ENCODE results near the gene N4BP2. TPM values are rescaled to one million over a fixed set of nuclear protein-coding genes. Genes with fewer than 3 reads are reported as not detected.
A peak's percentile ranks its signal among the peaks of the same experiment; 100 is the strongest.
"Not testable (repeated sequence)": the region's sequence is repeated elsewhere in the genome, so short reads cannot be mapped to it uniquely, and the experiment has no call there.

The N4BP2 gene
- total RNA-seq = 1 to 10 TPM; 7.0 to 7.2 TPM
- polyA plus RNA-seq = 1 to 10 TPM; 1.8 to 2.2 TPM
- long read RNA-seq, donor 1, partial matches to known transcripts = 7 of 20 reads
- long read RNA-seq, donor 1, other reads (novel, unspliced or antisense) = 13 of 20 reads
- long read RNA-seq, donor 2, partial matches to known transcripts = 1 of 2 reads
- long read RNA-seq, donor 2, other reads (novel, unspliced or antisense) = 1 of 2 reads

GRCh38 chr4:40056716-40057585, at the start of gene N4BP2:
Gene N4BP2 (plus strand): TSS chr4:40056850. CDS start chr4:40097341, 40,491 bp downstream.
- intact Hi-C loops (cut with DNase I) = loop anchor here (2.0 to 10.0 kb wide), 4 partner anchors 252 to 362 kb away; partner anchors contain the start of gene UBE2K (in 2 of the 2)
- peak within 1 kb of the TSS; percentile 49 to 77 for H3K4me3 ChIP-seq (ENCODE audit: low read length in 2 of 2)
- ATAC-seq (ENCODE audit: low FRiP score) = peak; percentile 92
- 0% methylated on average over 50 to 99 of the region's 99 CpGs for WGBS, 2 donors
- peaks cover 0 to 2% of the 10 kb centered on the region in 2 donors for H3K4me1 ChIP-seq (ENCODE audit: control insufficient read depth in 1 of 2, insufficient read depth in 2 of 2, low read length in 2 of 2)
- H3K9me3 ChIP-seq (ENCODE audit: control insufficient read depth, low read length) = no peaks in the 10 kb centered on the region
- DNase-seq = peak; percentile 92 to 94
- no peaks in the 10 kb centered on the region for H3K27me3 ChIP-seq (ENCODE audit: control insufficient read depth in 1 of 2, insufficient read depth in 2 of 2, low read length in 1 of 2)
- H3K27ac ChIP-seq (ENCODE audit: low read depth in 1 of 2, low read length in 2 of 2) = peak within 1 kb of the TSS; percentile 77 to 97
- H3K36me3 ChIP-seq (ENCODE audit: control insufficient read depth in 1 of 2, insufficient read depth in 2 of 2, low read length in 1 of 2) = no peaks in the 10 kb centered on the region

GRCh38 chr4:40016007-40016406, 40.6 kb upstream of the N4BP2 start:
- DNase-seq = no peak
- WGBS, 2 donors = 74 to 80% methylated on average over 2 of the region's 2 CpGs
- intact Hi-C loops (cut with DNase I) = no loop called here

GRCh38 chr4:40020221-40020620, 36.4 kb upstream of the N4BP2 start:
- ATAC-seq (ENCODE audit: low FRiP score) = no peak

More at GRCh38 chr4:40016007-40016406, 40.6 kb upstream of the N4BP2 start:
- no peaks in the 10 kb centered on the region for H3K27me3 ChIP-seq (ENCODE audit: control insufficient read depth in 1 of 2, insufficient read depth in 2 of 2, low read length in 1 of 2)
- no peaks in the 10 kb centered on the region for H3K36me3 ChIP-seq (ENCODE audit: control insufficient read depth in 1 of 2, insufficient read depth in 2 of 2, low read length in 1 of 2)
- H3K27ac ChIP-seq (ENCODE audit: low read depth in 1 of 2, low read length in 2 of 2) = no peak overlapping the region
- H3K4me3 ChIP-seq (ENCODE audit: low read length in 2 of 2) = no peak overlapping the region
- no peak for ATAC-seq (ENCODE audit: low FRiP score)
- no peaks in the 10 kb centered on the region for H3K9me3 ChIP-seq (ENCODE audit: control insufficient read depth, low read length)
- H3K4me1 ChIP-seq (ENCODE audit: control insufficient read depth in 1 of 2, insufficient read depth in 2 of 2, low read length in 2 of 2) = no peaks in the 10 kb centered on the region

GRCh38 chr4:40021116-40021515, 35.5 kb upstream of the N4BP2 start:
- not testable (repeated sequence) for ATAC-seq (ENCODE audit: low FRiP score)
- WGBS, 2 donors = 92 to 95% methylated on average over 7 of the region's 7 CpGs

More at GRCh38 chr4:40020221-40020620, 36.4 kb upstream of the N4BP2 start:
- Histone ChIP-seq H3K4me1 (ENCODE audit: control insufficient read depth in 1 of 2, insufficient read depth in 2 of 2, low read length in 2 of 2) (no peaks in the 10 kb centered on the region), H3K27me3 (ENCODE audit: control insufficient read depth in 1 of 2, insufficient read depth in 2 of 2, low read length in 1 of 2) (no peaks in the 10 kb centered on the region), H3K36me3 (ENCODE audit: control insufficient read depth in 1 of 2, insufficient read depth in 2 of 2, low read length in 1 of 2) (no peaks in the 10 kb centered on the region), H3K4me3 (ENCODE audit: low read length in 2 of 2) (no peak overlapping the region), H3K27ac (ENCODE audit: low read depth in 1 of 2, low read length in 2 of 2) (no peak overlapping the region), H3K9me3 (ENCODE audit: control insufficient read depth, low read length) (no peaks in the 10 kb centered on the region)
- 90 to 95% methylated on average over 15 of the region's 15 CpGs for WGBS, 2 donors
- DNase-seq = no peak
- intact Hi-C loops (cut with DNase I) = no loop called here

GRCh38 chr4:40024049-40024448, 32.6 kb upstream of the N4BP2 start:
- H3K36me3 ChIP-seq (ENCODE audit: control insufficient read depth in 1 of 2, insufficient read depth in 2 of 2, low read length in 1 of 2); DNase-seq; H3K9me3 ChIP-seq (ENCODE audit: control insufficient read depth, low read length); H3K4me3 ChIP-seq (ENCODE audit: low read length in 2 of 2); H3K4me1 ChIP-seq (ENCODE audit: control insufficient read depth in 1 of 2, insufficient read depth in 2 of 2, low read length in 2 of 2); ATAC-seq (ENCODE audit: low FRiP score); H3K27ac ChIP-seq (ENCODE audit: low read depth in 1 of 2, low read length in 2 of 2); intact Hi-C loops (cut with DNase I); H3K27me3 ChIP-seq (ENCODE audit: control insufficient read depth in 1 of 2, insufficient read depth in 2 of 2, low read length in 1 of 2): not testable (repeated sequence)
- WGBS, 2 donors = 94% methylated on average over 7 of the region's 7 CpGs; no CpG with 5 or more reads in 1 of the 2 donors

More at GRCh38 chr4:40021116-40021515, 35.5 kb upstream of the N4BP2 start:
- H3K9me3 ChIP-seq (ENCODE audit: control insufficient read depth, low read length); H3K4me1 ChIP-seq (ENCODE audit: control insufficient read depth in 1 of 2, insufficient read depth in 2 of 2, low read length in 2 of 2); DNase-seq; H3K27me3 ChIP-seq (ENCODE audit: control insufficient read depth in 1 of 2, insufficient read depth in 2 of 2, low read length in 1 of 2); H3K27ac ChIP-seq (ENCODE audit: low read depth in 1 of 2, low read length in 2 of 2); H3K36me3 ChIP-seq (ENCODE audit: control insufficient read depth in 1 of 2, insufficient read depth in 2 of 2, low read length in 1 of 2); intact Hi-C loops (cut with DNase I); H3K4me3 ChIP-seq (ENCODE audit: low read length in 2 of 2): not testable (repeated sequence)

- Histone ChIP-seq H3K27me3 (ENCODE audit: control insufficient read depth in 1 of 2, insufficient read depth in 2 of 2, low read length in 1 of 2) (no peaks in the 10 kb centered on the region), H3K4me3 (ENCODE audit: low read length in 2 of 2) (no peak overlapping the region), H3K9me3 (ENCODE audit: control insufficient read depth, low read length) (no peaks in the 10 kb centered on the region), H3K27ac (ENCODE audit: low read depth in 1 of 2, low read length in 2 of 2) (no peak overlapping the region), H3K36me3 (ENCODE audit: control insufficient read depth in 1 of 2, insufficient read depth in 2 of 2, low read length in 1 of 2) (no peaks in the 10 kb centered on the region), H3K4me1 (ENCODE audit: control insufficient read depth in 1 of 2, insufficient read depth in 2 of 2, low read length in 2 of 2) (no peaks in the 10 kb centered on the region)
- intact Hi-C loops (cut with DNase I) = no loop called here
- no peak for ATAC-seq (ENCODE audit: low FRiP score)
- no peak for DNase-seq
- WGBS, 2 donors = 87 to 92% methylated on average over 16 to 22 of the region's 22 CpGs
These were observed 23.9 kb upstream of the N4BP2 start for GRCh38 chr4:40032785-40033184.

- intact Hi-C loops (cut with DNase I) = no loop called here
- Histone ChIP-seq H3K9me3 (ENCODE audit: control insufficient read depth, low read length) (no peaks in the 10 kb centered on the region), H3K27ac (ENCODE audit: low read depth in 1 of 2, low read length in 2 of 2) (no peak overlapping the region), H3K4me1 (ENCODE audit: control insufficient read depth in 1 of 2, insufficient read depth in 2 of 2, low read length in 2 of 2) (no peaks in the 10 kb centered on the region), H3K27me3 (ENCODE audit: control insufficient read depth in 1 of 2, insufficient read depth in 2 of 2, low read length in 1 of 2) (no peaks in the 10 kb centered on the region), H3K4me3 (ENCODE audit: low read length in 2 of 2) (no peak overlapping the region), H3K36me3 (ENCODE audit: control insufficient read depth in 1 of 2, insufficient read depth in 2 of 2, low read length in 1 of 2) (no peaks in the 10 kb centered on the region)
- DNase-seq (no peak), ATAC-seq (ENCODE audit: low FRiP score) (no peak)
- 68 to 74% methylated on average over 2 of the region's 2 CpGs for WGBS, 2 donors
These were observed 23.0 kb upstream of the N4BP2 start for GRCh38 chr4:40033613-40034012.

- DNase-seq (no peak), ATAC-seq (ENCODE audit: low FRiP score) (no peak)
- 94% methylated on average over 7 of the region's 7 CpGs for WGBS, 2 donors
- intact Hi-C loops (cut with DNase I) = no loop called here
- Histone ChIP-seq H3K4me1 (ENCODE audit: control insufficient read depth in 1 of 2, insufficient read depth in 2 of 2, low read length in 2 of 2) (no peaks in the 10 kb centered on the region), H3K36me3 (ENCODE audit: control insufficient read depth in 1 of 2, insufficient read depth in 2 of 2, low read length in 1 of 2) (no peaks in the 10 kb centered on the region), H3K27me3 (ENCODE audit: control insufficient read depth in 1 of 2, insufficient read depth in 2 of 2, low read length in 1 of 2) (no peaks in the 10 kb centered on the region), H3K27ac (ENCODE audit: low read depth in 1 of 2, low read length in 2 of 2) (no peak overlapping the region), H3K4me3 (ENCODE audit: low read length in 2 of 2) (no peak overlapping the region), H3K9me3 (ENCODE audit: control insufficient read depth, low read length) (no peaks in the 10 kb centered on the region)
These were observed 17.7 kb upstream of the N4BP2 start for GRCh38 chr4:40038977-40039376.
